GM19452 (cell line): ENCODE data around the gene SHANK3.
"Not testable (repeated sequence)": the region's sequence is repeated elsewhere in the genome, so short reads cannot be mapped to it uniquely, and the experiment has no call there.

Source experiments
- ATAC-seq: cut with Tn5 transposase; IDR thresholded peaks from one replicate; pipeline ENCODE4 v1.9.1; 2021; ENCODE audit not compliant: unreplicated experiment

The SHANK3 gene

DNA sequence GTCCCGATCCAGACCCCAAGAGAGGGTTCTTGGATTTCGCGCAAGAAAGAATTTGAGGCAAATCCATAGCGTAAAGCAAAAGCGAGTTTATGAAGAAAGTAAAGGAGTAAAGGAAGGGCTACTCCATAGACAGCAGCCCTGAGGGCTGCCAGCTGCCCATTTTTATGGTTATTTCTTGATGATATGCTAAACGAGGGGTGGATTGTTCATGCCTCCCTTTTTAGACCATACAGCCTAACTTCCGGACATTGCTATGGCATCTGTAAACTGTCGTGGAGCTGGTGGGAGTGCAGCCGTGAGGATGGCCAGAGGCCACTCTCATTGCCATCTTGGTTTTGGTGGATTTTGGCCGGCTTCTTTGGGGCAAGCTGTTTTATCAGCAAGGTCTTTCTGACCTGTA is 19.4 kb upstream of the SHANK3 start:
- ATAC-seq, result no peak

DNA sequence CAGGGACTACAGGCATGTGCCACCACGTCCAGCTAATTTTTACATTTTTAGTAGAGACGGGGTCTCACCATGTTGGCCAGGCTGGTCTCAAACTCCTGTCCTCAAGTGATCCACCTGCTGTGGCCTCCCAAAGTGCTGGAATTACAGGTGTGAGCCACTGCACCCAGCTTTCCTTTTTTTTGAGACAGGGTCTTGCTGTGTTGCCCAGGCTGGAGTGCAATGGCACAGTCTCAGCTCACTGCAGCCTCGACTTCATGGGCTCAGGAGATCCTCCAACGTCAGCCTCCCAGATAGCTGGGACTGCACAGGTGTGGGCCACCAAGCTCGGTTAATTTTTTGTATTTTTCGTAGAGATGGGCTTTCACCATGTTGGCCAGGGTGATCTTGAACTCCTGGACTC is 18.0 kb upstream of the SHANK3 start:
- not testable (repeated sequence) for ATAC-seq

DNA sequence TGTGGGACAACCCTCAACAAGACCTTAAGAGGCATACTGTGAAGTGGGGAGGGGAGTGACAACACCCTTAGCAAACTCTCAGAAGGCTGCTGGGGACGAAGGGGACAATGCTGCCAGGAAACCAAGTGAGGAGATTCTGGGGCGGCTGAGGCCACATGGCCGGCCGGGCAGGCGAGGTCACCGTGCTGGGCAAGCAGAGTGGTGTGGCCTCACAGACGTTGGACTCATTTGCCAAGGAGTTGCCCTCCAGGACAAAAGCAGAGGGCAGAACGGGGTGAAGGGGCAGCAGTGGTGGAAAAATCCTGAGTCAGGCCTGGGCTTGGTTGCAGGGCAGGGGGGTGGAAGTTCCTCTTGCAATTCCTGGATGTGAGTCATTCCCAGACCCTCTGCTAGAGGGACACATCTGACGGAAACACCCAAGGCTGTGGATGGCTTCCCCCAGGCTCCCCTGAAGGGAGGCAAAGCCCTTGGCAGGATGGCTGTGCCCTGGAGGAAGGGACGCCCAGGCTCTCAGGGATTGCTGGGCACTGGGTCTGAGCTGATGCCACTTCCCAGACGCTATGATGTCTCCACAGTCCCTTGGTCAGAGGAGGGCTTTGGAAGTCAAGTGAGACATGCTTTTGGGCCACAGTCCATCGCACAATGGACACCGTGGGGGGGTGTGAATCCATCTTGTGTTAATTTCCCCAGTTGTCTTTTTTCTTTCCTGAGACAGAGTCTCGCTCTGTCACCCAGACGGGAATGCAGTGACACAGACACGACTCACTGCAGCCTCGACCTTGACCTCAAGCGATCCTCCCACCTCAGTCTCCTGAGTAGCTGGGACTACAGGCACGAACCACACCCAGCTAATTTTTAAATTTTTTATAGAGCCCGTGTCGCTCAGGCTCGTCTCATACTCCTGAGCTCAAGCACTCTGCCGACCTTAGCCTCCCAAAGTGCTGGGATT is 16.2 kb upstream of the SHANK3 start:
- ATAC-seq, result no peak

DNA sequence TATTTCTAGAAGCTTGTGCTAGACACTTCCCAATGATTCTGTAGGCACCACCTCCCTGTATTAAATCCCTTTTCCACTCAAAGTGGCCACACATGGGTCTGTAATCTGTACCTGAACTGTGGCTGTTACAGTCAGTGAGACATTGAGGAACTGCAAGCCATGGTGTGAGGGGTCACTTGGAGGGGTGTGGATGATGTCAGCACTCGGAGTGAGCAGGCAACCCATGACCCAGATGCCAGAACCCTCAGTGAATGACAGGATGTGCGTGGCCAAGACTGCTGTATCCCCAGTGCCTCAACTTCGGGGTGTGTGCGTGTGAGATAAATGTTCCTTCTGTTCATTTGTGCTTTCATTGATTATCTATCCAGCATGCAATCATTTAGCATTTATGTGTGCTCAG is 14.7 kb upstream of the SHANK3 start:
- no peak for ATAC-seq

DNA sequence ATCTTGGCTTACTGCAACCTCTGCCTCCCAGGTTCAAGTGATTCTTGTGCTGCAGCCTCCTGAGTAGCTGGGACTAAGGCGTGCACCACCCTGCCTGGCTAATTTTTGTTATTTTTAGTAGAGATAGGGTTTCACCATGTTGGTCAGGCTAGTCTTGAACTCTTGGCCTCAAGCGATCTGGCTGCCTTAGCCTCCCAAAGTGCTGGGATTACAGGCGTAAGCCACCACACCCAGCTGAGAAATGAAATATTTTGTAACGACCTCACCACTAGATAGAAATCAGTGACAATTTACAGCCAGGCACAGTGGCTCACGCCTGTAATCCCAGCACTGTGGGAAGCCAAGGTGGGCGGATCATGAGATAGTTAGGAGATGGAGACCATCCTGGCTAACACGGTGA is 12.9 kb upstream of the SHANK3 start:
- not testable (repeated sequence) for ATAC-seq

DNA sequence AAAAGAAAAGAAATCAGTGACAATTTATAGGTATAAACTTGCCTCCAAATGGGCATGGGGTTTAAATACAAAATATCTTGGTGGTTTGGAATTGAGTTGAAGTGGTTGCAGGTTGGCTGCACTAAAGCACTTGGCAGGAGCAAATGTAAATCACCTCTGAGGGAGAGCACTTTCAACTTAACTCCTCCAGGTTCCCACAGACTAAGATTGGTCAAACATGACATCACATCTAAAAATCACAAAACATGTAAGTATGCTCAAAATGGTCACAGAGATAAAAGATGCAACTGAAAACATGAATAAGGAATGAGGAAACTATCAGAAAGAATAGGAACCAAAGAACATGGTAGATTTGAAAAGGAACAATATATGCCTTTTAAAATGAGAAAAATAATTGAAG is 12.3 kb upstream of the SHANK3 start:
- ATAC-seq, result no peak

DNA sequence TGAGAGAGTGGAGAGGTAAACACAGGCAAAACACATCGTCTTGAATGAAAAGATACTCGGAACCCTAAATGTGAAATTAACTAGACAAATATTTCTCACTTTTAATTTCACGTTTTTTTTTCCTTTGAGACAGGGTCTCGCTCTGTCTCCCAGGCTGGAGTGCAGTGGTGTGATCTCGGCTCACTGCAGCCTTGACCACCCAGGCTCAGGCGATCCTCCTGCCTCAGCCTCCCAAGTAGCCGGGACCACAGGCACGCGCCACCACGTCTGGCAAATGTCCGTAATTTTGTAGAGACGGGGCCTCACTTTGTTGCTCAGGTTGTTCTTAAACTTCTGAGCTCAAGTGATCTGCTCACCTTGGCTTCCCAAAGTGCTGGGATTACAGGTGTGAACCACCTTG is 7.4 kb upstream of the SHANK3 start:
- no peak for ATAC-seq

DNA sequence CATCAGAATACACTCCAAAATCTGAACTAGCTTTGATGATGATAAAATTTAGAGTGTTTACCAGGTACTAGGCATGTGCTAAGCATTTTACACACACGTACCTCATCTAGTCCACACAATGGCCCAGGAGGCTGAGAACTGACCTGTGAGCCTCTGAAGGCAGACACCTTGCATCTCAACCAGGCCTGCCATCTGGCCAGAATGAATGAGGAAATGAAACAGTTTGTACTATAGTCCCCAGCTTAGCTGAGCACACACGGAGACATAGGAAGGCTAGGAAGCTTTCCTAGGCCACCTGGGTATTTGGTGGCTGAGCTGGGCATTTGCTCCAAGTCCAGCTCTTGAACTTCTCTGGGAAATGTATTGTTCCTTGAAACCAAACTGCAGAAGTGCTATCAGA is 6.9 kb upstream of the SHANK3 start:
- no peak for ATAC-seq

DNA sequence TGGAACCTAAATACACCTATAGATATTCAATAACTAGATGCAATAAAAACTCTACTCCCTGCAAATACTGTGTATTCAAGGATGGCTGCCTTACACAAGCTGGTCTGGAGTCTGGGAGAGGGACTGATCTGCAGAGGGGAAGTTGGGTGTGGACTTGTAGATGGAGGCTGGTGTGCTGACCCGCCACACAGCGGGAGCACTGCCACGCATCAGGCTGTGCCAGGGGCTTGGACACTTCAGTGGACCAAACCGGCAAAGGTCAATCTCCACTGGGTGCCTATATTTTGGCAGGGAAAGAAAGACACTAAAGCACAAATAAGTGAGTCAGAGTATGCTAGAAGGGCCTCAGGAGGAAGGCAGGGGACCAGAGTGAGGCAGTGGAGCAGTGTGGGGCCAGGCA is 2.1 kb upstream of the SHANK3 start:
- ATAC-seq, result no peak

DNA sequence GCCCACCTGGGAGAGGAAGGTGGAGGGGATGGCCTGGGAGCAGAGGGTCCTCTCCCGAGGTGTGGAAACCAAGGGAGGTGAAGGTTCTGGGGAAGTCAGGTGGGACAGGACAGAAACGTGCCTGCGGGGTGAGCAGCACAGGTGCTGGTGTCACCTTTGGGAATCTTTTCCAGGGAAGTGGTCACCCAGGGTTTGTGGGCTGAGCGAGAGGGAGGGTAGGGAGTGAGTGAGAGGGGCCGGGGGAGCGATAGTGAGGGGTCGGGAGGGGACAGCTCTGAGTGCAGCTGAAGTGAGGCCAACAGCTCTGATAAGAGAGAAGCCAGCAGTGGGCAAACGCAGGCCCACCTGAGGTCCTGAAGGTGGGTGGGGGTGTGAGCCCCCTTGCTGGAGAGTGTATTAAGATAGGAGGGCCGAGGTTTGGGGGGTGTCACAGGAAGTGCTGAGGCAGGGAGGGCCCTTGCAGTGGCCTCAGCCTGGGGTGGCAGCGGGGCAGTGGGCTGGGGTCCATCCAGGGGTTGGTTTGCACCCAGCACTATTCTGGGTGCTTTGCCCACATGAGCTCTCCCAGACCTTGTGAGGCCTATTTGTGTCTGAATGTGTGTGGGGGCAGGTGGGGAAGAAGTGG is 1.6 kb upstream of the SHANK3 start:
- no peak for ATAC-seq

DNA sequence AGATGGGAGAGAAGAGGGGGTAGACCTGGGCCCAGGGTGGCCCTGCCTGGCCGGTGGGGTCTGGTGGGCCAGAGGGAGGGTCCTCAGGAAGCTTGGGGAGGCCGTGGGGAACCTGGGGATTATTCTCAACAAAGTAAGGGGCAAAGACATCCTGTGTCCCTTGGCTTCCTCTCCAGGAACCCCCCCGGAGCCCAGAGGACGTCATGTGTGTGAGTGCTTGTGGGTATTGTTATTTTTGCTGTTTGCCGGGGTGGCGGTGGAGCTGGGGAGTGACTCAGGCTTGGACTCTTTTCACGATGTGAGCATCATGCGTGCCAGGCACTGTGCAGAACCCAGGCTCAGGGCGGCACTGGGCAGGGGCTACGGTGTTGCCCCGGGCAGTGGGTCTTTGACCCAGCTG is 982 bp upstream of the SHANK3 start:
- ATAC-seq, result no peak

DNA sequence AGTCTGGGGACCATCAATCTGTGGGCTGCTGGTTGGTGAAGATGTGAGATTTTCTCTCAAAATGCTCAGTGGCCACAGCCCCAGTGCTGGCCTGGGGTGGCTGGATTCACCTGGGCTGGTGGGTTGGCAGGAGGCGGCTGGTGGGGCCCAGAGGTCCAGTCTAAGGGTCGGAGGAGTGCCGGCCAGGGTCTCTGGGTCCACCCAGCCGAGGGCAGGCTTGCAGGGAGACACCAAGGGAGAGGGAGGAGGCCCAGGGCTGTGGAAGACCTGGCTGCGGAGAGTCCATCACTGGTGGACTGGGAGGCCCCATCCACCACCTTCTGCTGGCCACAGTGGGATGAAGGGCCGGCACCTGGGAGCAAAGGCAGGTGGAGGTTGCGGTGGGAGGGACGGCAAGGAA is 582 bp upstream of the SHANK3 start:
- ATAC-seq, result no peak

DNA sequence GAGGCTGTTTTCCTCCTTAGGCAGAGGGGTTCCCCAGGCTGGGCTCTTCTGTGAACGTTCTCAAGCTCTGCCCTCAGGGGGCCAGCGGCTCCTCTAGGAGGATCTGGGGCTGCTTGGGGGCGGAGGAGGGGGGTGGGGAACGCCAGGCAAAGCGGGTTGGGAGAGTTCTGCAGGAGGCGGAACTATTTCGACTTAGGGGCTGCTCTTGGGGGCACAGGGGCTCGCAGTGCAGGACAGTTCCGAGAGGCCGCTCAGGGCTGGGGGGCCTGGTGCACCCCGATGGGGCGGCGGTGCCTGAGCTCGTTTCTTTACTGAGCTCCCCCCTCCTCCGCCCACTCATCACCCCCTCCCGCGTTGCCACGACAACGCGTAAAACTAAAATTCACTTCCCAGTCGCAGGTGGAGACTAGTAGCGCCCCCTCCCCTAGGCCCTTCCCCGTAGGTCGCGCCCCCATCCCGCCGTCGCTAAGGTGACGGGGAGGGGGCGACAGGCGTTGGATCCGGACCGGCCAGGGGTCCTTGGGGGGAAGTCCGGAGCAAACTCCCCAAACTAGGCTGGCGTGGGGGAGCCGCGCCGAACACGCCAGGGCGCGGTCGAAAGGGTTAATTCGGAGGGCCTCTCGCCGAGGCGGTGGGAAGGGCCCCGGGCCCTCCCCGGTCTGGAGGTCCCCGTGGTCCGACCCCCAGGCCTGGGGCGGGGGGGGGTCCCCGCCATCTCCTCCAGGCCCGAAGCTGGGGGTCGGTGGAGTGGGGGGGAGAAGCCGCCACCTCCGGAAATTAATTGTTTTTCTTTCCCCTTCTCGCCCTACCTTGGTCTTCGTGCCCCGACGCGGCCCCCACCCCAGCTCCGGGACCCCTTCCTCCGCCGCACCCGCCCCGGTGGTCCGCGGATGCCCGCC is 857 bp downstream of the SHANK3 start:
- ATAC-seq, result no peak

DNA sequence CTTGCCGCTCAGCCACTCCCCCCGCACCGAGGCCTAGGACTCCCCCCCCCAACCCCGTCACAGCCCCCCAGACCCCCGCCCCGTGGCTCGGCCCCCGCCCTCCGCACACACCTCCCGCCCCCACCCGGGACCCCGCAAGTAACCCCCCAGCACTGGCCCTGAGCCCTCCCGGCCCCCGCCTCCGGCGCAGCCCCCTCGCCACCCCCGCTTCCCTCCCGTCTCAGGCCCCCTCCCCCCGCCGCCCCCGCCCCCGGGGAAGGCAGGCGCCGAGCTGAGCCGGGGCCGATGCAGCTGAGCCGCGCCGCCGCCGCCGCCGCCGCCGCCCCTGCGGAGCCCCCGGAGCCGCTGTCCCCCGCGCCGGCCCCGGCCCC is 1.5 kb downstream of the SHANK3 start:
- ATAC-seq, result no peak

DNA sequence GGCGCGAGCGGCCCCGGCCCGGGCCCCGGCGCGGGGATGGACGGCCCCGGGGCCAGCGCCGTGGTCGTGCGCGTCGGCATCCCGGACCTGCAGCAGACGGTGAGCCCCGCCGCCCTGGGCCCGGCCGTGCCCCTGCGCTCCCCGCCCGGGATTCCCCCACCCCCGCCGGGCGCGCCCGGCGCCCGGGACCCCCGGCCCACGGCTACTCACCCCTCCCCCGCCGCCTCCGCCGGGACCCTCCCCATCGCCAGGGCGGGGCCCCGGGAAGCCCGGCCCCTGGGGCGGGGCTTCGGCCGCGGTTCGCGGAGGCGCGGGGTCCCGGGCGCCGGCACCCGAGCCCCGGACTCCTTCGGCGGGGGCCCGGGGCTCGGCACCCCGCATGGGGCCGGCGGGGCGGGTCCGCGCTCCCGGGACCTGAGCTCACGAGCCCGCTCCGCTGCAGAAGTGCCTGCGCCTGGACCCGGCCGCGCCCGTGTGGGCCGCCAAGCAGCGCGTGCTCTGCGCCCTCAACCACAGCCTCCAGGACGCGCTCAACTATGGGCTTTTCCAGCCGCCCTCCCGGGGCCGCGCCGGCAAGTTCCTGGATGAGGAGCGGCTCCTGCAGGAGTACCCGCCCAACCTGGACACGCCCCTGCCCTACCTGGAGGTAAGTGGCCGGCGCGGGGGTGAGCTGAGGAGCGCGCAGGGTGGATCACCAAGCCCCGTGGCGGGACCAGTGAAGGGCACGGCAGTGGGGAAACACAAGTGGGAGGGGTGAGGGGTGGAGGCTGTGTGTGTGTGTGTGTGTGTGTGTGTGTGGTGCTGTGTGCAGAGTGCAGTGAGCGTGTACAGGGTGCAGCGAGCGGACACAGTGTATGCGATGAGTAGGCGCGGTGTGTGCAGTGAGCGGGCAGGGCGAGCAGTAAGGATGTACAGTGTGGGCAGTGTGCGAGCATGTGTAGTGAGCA is 2.3 kb downstream of the SHANK3 start:
- ATAC-seq, result no peak

DNA sequence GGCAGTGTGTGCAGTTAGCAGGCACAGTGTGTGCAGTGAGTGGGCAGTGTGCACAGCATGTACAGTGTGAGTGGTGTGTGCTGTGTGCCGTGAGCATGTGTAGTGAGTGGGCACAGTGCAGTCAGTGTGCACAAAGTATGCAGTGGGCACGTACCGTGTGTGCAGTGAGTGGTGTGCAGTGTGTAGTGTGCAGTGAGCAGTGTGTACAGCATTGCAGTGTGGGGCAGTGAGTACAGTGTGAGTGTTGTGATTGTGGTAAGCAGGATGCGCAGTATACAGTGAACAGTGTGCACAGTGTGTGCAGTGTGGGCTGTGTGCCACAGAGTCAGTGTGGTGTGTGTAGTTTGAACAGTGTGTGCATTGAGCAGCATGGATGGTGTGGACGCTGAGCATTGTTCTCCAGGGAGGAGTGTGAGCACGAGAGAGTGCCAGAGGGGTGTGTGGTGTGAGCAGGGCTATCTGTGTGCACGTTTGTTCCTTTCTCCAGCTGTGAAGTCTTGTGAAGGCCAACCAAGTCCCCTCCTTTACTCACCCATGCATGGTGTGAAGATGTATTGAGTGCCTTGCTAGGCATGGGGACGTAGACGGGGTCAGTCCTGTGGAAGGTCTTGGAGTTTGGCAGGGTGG is 3.0 kb downstream of the SHANK3 start:
- no peak for ATAC-seq

DNA sequence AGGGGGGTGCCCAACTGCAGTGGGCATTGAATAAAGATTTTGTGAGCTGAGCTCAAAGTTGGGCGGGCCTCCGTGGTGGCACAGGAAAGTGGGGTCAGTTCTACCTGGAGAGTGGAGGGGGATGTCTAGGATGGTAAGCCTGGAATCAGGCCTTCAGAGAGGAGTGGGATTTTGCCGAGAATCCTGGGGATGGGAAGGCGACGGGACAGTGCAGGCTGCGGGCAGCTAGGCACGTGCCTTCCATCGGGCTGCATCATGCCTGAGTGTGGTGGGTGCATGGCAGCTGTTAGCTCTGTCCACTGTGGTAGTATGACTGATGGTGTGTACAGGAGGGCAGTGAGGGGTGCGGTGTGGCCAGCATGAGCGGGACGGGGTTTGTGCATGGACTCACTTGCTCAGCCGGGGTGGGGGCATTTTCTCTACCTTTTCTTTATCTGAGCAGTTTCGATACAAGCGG is 3.6 kb downstream of the SHANK3 start:
- no peak for ATAC-seq

DNA sequence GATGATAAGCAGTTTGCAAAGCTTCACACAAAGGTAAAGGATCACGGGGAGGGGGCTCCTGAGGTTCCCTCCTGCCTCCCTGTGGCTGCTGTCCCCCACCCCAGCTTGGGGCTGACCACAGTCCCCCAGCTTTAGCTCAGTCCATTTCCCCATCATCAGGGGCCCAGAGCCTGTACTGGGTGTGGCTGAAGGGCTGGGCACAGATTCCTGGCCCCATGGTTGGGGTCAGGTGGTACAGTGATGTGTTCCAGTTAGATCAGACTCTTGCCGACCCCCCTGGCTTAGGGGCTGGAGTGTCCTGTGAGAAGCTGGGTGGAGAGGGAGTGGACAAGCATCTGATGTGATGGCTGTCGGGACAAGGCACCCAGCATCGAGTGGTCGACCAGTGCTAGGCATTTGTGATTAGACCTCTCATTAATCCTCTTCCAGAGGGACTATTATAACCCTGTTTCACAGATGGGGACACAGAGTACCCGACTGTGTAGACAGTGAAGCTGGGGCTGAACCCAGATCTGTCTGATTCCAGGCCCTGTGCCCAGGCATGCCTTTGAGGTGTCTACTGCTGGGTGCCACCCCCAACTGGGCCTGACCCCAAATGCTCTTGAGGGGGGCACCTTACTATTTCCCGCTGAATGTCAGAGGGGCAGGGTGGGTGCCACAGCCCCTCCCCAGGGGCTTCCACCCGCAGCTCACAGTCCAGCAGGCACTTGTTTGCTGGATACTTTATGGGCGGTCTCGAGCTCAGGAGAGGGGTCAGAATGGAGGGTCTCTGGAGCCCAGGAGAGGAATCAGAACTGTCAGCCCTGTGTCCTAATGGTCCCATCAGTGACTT is 4.3 kb downstream of the SHANK3 start:
- no peak for ATAC-seq
